SK-N-SH (cell line): ENCODE results near the gene ZEB2. TPM values are rescaled to one million over a fixed set of nuclear protein-coding genes. Genes with fewer than 3 reads are reported as not detected.

Experiments
- CTCF ChIA-PET: fragments of 300-600, 350-600 bp; formaldehyde crosslinking; extraction: SDS; loops from one replicate; lab custom pipeline; 2021; lab: Yijun Ruan, JAX
- POLR2A ChIA-PET: fragments of 350-600 bp; sonication (Branson Sonifier 250); formaldehyde crosslinking; extraction: SDS; loops from one replicate; lab custom pipeline; 2020; ENCODE audit warnings: antibody characterized with exemption, inconsistent platforms; lab: Yijun Ruan, JAX
- DNase-seq: peaks from one replicate; pipeline ENCODE4 v3.0.0; 2012
- H2AFZ ChIP-seq: fragments of 200-600 bp; sonication (generic); 2 replicates; pipeline ENCODE4 v1.8.1; 2016; ENCODE audit warnings: antibody characterized with exemption, mild to moderate bottlenecking, low read depth
- H3F3A ChIP-seq: fragments of 200-600 bp; sonication (generic); replicated peaks from 2 replicates; pipeline ENCODE3; 2016; ENCODE audit warnings: antibody characterized with exemption, mild to moderate bottlenecking; ENCODE audit not compliant: insufficient read depth
- H3K27ac ChIP-seq, 2 experiments: fragments of 200-500 bp in 1 of 2; fragments of 200-600 bp in 1 of 2; sonication (Bioruptor generic) in 1 of 2; sonication (generic), shearing (Covaris generic) in 1 of 2; 2 replicates each; pipeline versions ENCODE4 v1.5.1 to v1.6.1; 2014 to 2016; ENCODE audit warnings: low read depth in 2 of 2, inconsistent platforms in 1 of 2, low read length in 1 of 2, mild to moderate bottlenecking in 1 of 2, mixed read lengths in 1 of 2
- H3K27me3 ChIP-seq: fragments of 200-600 bp; sonication (generic), shearing (Covaris generic); 2 replicates; pipeline ENCODE4 v1.6.1; 2016; ENCODE audit warnings: mixed run types; ENCODE audit not compliant: insufficient read depth
- H3K36me3 ChIP-seq, 2 experiments: fragments of 200-500 bp in 1 of 2; fragments of 200-600 bp in 1 of 2; sonication (Bioruptor generic) in 1 of 2; sonication (generic) in 1 of 2; replicated peaks in 1 of 2; 2 replicates each; pipeline versions ENCODE3 to v1.5.1; 2014 to 2016; ENCODE audit warnings: low read length in 1 of 2, mild to moderate bottlenecking in 1 of 2; ENCODE audit not compliant: insufficient read depth in 2 of 2, control insufficient read depth in 1 of 2
- H3K4me1 ChIP-seq, 2 experiments: fragments of 200-500 bp in 1 of 2; fragments of 200-600 bp in 1 of 2; sonication (Bioruptor generic) in 1 of 2; sonication (generic), shearing (Covaris generic) in 1 of 2; 2 replicates each; pipeline versions ENCODE4 v1.5.1 to v1.6.1; 2014 to 2016; ENCODE audit warnings: low read depth in 1 of 2, low read length in 1 of 2, mixed run types in 1 of 2; ENCODE audit not compliant: insufficient read depth in 2 of 2, control insufficient read depth in 1 of 2
- H3K4me2 ChIP-seq: fragments of 200-600 bp; sonication (generic), shearing (Covaris generic); 2 replicates; pipeline ENCODE4 v1.6.1; 2017; ENCODE audit warnings: mixed run types
- H3K4me3 ChIP-seq, 2 experiments: fragments of 200-500 bp in 1 of 2; fragments of 200-600 bp in 1 of 2; sonication (Bioruptor generic) in 1 of 2; sonication (generic), shearing (Covaris generic) in 1 of 2; 2 replicates each; pipeline versions ENCODE4 v1.5.1 to v1.8.1; 2014 to 2016; ENCODE audit warnings: low read depth in 2 of 2, inconsistent platforms in 1 of 2, low read length in 1 of 2, mild to moderate bottlenecking in 1 of 2, mixed read lengths in 1 of 2, moderate library complexity in 1 of 2
- H3K79me2 ChIP-seq: fragments of 200-600 bp; sonication (generic); 2 replicates; pipeline ENCODE4 v1.8.1; 2017; ENCODE audit warnings: mild to moderate bottlenecking; ENCODE audit not compliant: insufficient read depth
- H3K9ac ChIP-seq: fragments of 200-600 bp; sonication (generic); 2 replicates; pipeline ENCODE4 v1.6.1; 2017; ENCODE audit warnings: mixed run types
- H3K9me2 ChIP-seq: fragments of 200-600 bp; sonication (generic); 2 replicates; pipeline ENCODE4 v1.6.1; 2017; ENCODE audit warnings: mixed run types
- H3K9me3 ChIP-seq: fragments of 200-600 bp; sonication (generic); 2 replicates; pipeline ENCODE4 v1.6.1; 2017; ENCODE audit warnings: mixed run types, mild to moderate bottlenecking, moderate library complexity
- H4K20me1 ChIP-seq: fragments of 200-600 bp; sonication (generic); 2 replicates; pipeline ENCODE4 v1.6.1; 2017; ENCODE audit warnings: mild to moderate bottlenecking, mixed run types; ENCODE audit not compliant: insufficient read depth
- ELF1 ChIP-seq: IDR thresholded peaks from 2 replicates; pipeline ENCODE4 v1.4.0; 2012
- EP300 ChIP-seq, 2 experiments: IDR thresholded peaks; 2 replicates each; pipeline versions ENCODE4 v1.4.0 to v1.6.1; 2012; ENCODE audit warnings: borderline replicate concordance in 1 of 2, low read depth in 1 of 2, low read length in 1 of 2
- EZH2phosphoT487 ChIP-seq: fragments of 200-600 bp; sonication (generic); IDR thresholded peaks from 2 replicates; pipeline ENCODE4 v1.6.1; 2017; ENCODE audit warnings: low read depth, mixed run types, mild to moderate bottlenecking, antibody characterized with exemption, moderate library complexity, borderline replicate concordance
- FOXJ3 ChIP-seq: sonication (generic); formaldehyde crosslinking; IDR thresholded peaks from 2 replicates; pipeline ENCODE4 v1.5.1; 2020; ENCODE audit warnings: mild to moderate bottlenecking, missing genetic modification reagents
- FOXM1 ChIP-seq: IDR thresholded peaks from 2 replicates; pipeline ENCODE4 v1.4.0; 2012; ENCODE audit warnings: low read depth, mild to moderate bottlenecking
- GATA2 ChIP-seq: sonication (generic); formaldehyde crosslinking; IDR thresholded peaks from 2 replicates; pipeline ENCODE4 v1.5.0; 2020; ENCODE audit warnings: mild to moderate bottlenecking, missing genetic modification reagents
- JUND ChIP-seq: IDR thresholded peaks from 2 replicates; pipeline ENCODE4 v1.4.0; 2012
- MEF2A ChIP-seq: IDR thresholded peaks from 2 replicates; pipeline ENCODE4 v1.4.0; 2012; ENCODE audit warnings: low read depth, borderline replicate concordance
- NFIC ChIP-seq: IDR thresholded peaks from 2 replicates; pipeline ENCODE4 v1.4.0; 2012; ENCODE audit warnings: borderline replicate concordance
- RAD21 ChIP-seq: IDR thresholded peaks from 2 replicates; pipeline ENCODE4 v1.6.1; 2012; ENCODE audit warnings: mild to moderate bottlenecking, low read length
- RCOR1 ChIP-seq: fragments of 150-350 bp; IDR thresholded peaks from 2 replicates; pipeline ENCODE4 v1.6.1; 2017; ENCODE audit warnings: antibody characterized with exemption, low read length
- REST ChIP-seq: IDR thresholded peaks from 2 replicates; pipeline ENCODE4 v1.6.1; 2012; ENCODE audit warnings: mild to moderate bottlenecking, low read depth, low read length, moderate library complexity
- TAF1 ChIP-seq: IDR thresholded peaks from 2 replicates; pipeline ENCODE4 v1.6.1; 2012; ENCODE audit warnings: low read depth, mild to moderate bottlenecking, low read length, moderate library complexity, borderline replicate concordance
- TEAD4 ChIP-seq: IDR thresholded peaks from 2 replicates; pipeline ENCODE4 v1.4.0; 2012; ENCODE audit warnings: mild to moderate bottlenecking, borderline replicate concordance; ENCODE audit not compliant: insufficient read depth
- YY1 ChIP-seq: IDR thresholded peaks from 2 replicates; pipeline ENCODE4 v1.4.0; 2012; ENCODE audit warnings: low read depth, mild to moderate bottlenecking
- WGBS: methylation state at CpG from one replicate; pipeline ENCODE4 v1.1.6; 2017; ENCODE audit warnings: low lambda C conversion rate; 5-methylcytosine and 5-hydroxymethylcytosine counted together
- polyA plus RNA-seq, 3 experiments: library from polyadenylated mRNA; depleted of rRNA; stranded (reverse); fragments of >200 nt; gene quantifications; 2 replicates each; pipeline ENCODE4 v1.2.3, GENCODE V29; 2012
- TF ChIP-seq, protein P1 (sequence below): fragments of 150-350 bp; IDR thresholded peaks from 2 replicates; pipeline ENCODE4 v1.6.1; 2017; ENCODE audit warnings: antibody characterized with exemption, low read length, low read depth, borderline replicate concordance
- TF ChIP-seq, protein P2 (sequence below): IDR thresholded peaks from 2 replicates; pipeline ENCODE4 v1.4.0; 2012; ENCODE audit warnings: low read depth, borderline replicate concordance
- TF ChIP-seq, protein P3 (sequence below): fragments of 150-350 bp; IDR thresholded peaks from 2 replicates; pipeline ENCODE4 v1.6.1; 2016; ENCODE audit warnings: mild to moderate bottlenecking, low read depth, low read length
- TF ChIP-seq, protein P4 (sequence below): fragments of 200-600 bp; sonication (generic); IDR thresholded peaks from 2 replicates; pipeline ENCODE4 v1.6.1; 2017; ENCODE audit warnings: antibody characterized with exemption, mild to moderate bottlenecking, moderate library complexity
- TF ChIP-seq, protein P5 (sequence below): IDR thresholded peaks from 2 replicates; pipeline ENCODE4 v1.4.0; 2012; ENCODE audit warnings: low read depth
- TF ChIP-seq, protein P6 (sequence below): IDR thresholded peaks from 2 replicates; pipeline ENCODE4; 2012

Gene ZEB2
- 16.3 and 20.5 TPM in 2 replicates for polyA plus RNA-seq (2012; rRNA removed)
- 16.9 and 17.6 TPM in 2 replicates for polyA plus RNA-seq (2012; cell fraction: cytosol; rRNA removed)
- 24.6 and 25.9 TPM in 2 replicates for polyA plus RNA-seq (2012; cell fraction: nucleus; rRNA removed)

- H3K4me3 ChIP-seq = peak within 1 kb of the TSS; percentile 83 to 97
- POLR2A ChIA-PET = interaction anchor here (1.5 kb wide), 1 partner anchor 835 kb away, joined by 4 read pairs; no protein-coding TSS in a partner anchor
- no peaks in the 10 kb centered on the region for H3K36me3 ChIP-seq
- peak within 1 kb of the TSS; percentile 97 for H3K9ac ChIP-seq
- CTCF ChIA-PET = interaction anchor here (0.6 to 3.2 kb wide), 6 partner anchors 60 to 617 kb away, joined by 3 to 9 read pairs (median 3); no protein-coding TSS in a partner anchor
- H3K79me2 ChIP-seq = peaks cover 42% of the 10 kb centered on the region
- no peaks in the 10 kb centered on the region for H4K20me1 ChIP-seq
- H3F3A ChIP-seq = peaks cover 12% of the 10 kb centered on the region
- peaks cover 16 to 20% of the 10 kb centered on the region in 2 experiments; a peak in 3 of 4 replicates for H3K4me1 ChIP-seq
- no peaks in the 10 kb centered on the region for H3K9me3 ChIP-seq
- 2% methylated on average over 29 of the region's 29 CpGs for WGBS
- H3K27me3 ChIP-seq = no peaks in the 10 kb centered on the region
- peak within 1 kb of the TSS; percentile 95 to 97 for H3K27ac ChIP-seq
- no peaks in the 10 kb centered on the region for H3K9me2 ChIP-seq
- peak; percentile 63 for DNase-seq
- peak within 1 kb of the TSS; percentile 89; the same call in 1 of the 2 replicates for H2AFZ ChIP-seq
- peak within 1 kb of the TSS; percentile 94 for H3K4me2 ChIP-seq
- TF ChIP-seq, protein P1, sequence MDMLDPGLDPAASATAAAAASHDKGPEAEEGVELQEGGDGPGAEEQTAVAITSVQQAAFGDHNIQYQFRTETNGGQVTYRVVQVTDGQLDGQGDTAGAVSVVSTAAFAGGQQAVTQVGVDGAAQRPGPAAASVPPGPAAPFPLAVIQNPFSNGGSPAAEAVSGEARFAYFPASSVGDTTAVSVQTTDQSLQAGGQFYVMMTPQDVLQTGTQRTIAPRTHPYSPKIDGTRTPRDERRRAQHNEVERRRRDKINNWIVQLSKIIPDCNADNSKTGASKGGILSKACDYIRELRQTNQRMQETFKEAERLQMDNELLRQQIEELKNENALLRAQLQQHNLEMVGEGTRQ = no peak
- TF ChIP-seq JUND = no peak
- TF ChIP-seq, protein P2, sequence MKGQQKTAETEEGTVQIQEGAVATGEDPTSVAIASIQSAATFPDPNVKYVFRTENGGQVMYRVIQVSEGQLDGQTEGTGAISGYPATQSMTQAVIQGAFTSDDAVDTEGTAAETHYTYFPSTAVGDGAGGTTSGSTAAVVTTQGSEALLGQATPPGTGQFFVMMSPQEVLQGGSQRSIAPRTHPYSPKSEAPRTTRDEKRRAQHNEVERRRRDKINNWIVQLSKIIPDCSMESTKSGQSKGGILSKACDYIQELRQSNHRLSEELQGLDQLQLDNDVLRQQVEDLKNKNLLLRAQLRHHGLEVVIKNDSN = no peak
- TF ChIP-seq YY1 = no peak
- TF ChIP-seq RCOR1 = peak; percentile 39; the same call in 1 of the 2 replicates
- TF ChIP-seq, protein P3, sequence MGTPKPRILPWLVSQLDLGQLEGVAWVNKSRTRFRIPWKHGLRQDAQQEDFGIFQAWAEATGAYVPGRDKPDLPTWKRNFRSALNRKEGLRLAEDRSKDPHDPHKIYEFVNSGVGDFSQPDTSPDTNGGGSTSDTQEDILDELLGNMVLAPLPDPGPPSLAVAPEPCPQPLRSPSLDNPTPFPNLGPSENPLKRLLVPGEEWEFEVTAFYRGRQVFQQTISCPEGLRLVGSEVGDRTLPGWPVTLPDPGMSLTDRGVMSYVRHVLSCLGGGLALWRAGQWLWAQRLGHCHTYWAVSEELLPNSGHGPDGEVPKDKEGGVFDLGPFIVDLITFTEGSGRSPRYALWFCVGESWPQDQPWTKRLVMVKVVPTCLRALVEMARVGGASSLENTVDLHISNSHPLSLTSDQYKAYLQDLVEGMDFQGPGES = no peak
- no peak for TF ChIP-seq NFIC
- TF ChIP-seq, protein P4, sequence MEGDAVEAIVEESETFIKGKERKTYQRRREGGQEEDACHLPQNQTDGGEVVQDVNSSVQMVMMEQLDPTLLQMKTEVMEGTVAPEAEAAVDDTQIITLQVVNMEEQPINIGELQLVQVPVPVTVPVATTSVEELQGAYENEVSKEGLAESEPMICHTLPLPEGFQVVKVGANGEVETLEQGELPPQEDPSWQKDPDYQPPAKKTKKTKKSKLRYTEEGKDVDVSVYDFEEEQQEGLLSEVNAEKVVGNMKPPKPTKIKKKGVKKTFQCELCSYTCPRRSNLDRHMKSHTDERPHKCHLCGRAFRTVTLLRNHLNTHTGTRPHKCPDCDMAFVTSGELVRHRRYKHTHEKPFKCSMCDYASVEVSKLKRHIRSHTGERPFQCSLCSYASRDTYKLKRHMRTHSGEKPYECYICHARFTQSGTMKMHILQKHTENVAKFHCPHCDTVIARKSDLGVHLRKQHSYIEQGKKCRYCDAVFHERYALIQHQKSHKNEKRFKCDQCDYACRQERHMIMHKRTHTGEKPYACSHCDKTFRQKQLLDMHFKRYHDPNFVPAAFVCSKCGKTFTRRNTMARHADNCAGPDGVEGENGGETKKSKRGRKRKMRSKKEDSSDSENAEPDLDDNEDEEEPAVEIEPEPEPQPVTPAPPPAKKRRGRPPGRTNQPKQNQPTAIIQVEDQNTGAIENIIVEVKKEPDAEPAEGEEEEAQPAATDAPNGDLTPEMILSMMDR = peak; percentile 79
- TF ChIP-seq REST = no peak
- TF ChIP-seq ELF1 = no peak
- no peak for TF ChIP-seq EZH2phosphoT487
- TF ChIP-seq EP300 (IDR thresholded peaks at IDR 0.05; ENCODE audit: borderline replicate concordance in 1 of 2, low read depth in 1 of 2, low read length in 1 of 2) = no peak
- TF ChIP-seq TAF1 = peak; percentile 65; the same call in 1 of the 2 replicates
- no peak for TF ChIP-seq FOXJ3
- 0 out of 2 replicates have a peak, but pooled peaks have one; percentile 14 for TF ChIP-seq TEAD4
- TF ChIP-seq, protein P5, sequence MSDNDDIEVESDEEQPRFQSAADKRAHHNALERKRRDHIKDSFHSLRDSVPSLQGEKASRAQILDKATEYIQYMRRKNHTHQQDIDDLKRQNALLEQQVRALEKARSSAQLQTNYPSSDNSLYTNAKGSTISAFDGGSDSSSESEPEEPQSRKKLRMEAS = peak; percentile 68
- TF ChIP-seq GATA2 = no peak
- TF ChIP-seq MEF2A = no peak
- TF ChIP-seq, protein P6, sequence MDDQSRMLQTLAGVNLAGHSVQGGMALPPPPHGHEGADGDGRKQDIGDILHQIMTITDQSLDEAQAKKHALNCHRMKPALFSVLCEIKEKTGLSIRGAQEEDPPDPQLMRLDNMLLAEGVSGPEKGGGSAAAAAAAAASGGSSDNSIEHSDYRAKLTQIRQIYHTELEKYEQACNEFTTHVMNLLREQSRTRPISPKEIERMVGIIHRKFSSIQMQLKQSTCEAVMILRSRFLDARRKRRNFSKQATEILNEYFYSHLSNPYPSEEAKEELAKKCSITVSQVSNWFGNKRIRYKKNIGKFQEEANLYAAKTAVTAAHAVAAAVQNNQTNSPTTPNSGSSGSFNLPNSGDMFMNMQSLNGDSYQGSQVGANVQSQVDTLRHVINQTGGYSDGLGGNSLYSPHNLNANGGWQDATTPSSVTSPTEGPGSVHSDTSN = 0 out of 2 replicates have a peak, but pooled peaks have one; percentile 8
- TF ChIP-seq RAD21 = peak; percentile 66
- TF ChIP-seq FOXM1 = no peak
These were observed at the start of gene ZEB2 for GRCh38 chr2:144519934-144520731. TSS of gene ZEB2 (minus strand) at chr2:144520119. CDS start at chr2:144517350, 2,769 bp downstream.
